Stimulated activated naive B cell treated with anti-CD40 and anti-IgM and Interleukin-4, amounts not matched to agents 10 μg/mL and 1 μg/mL and 100 μg/mL, for 72 hours (primary cell): Measurements from ENCODE around the gene PHC3.
A peak's percentile ranks its signal among the peaks of the same experiment; 100 is the strongest.
"Not testable (repeated sequence)": the region's sequence is repeated elsewhere in the genome, so short reads cannot be mapped to it uniquely, and the experiment has no call there.

Experiments used
- ATAC-seq, 2 donors: fragments of 150-1000 bp; cut with Tn5 transposase; replicated peaks; 2 replicates each; pipeline ENCODE4 v1.10.0; 2021; ENCODE audit warnings: moderate library complexity in 1 of 2
- DNase-seq: peaks from one replicate; pipeline ENCODE4 v3.0.0; 2021
- H3K27ac Mint-ChIP-seq: one replicate; pipeline ENCODE4 v1.8.0; 2022; ENCODE audit warnings: mild to moderate bottlenecking, mixed read lengths
- H3K27me3 Mint-ChIP-seq, 2 donors: one replicate each; pipeline ENCODE4 v1.8.0; 2022; ENCODE audit warnings: mixed read lengths in 2 of 2
- H3K36me3 Mint-ChIP-seq, 2 donors: one replicate each; pipeline ENCODE4 v1.8.0; 2022; ENCODE audit warnings: mixed read lengths in 2 of 2, mild to moderate bottlenecking in 1 of 2
- H3K4me1 Mint-ChIP-seq, 2 donors: one replicate each; pipeline ENCODE4 v1.8.0; 2022; ENCODE audit warnings: mixed read lengths in 2 of 2, mild to moderate bottlenecking in 1 of 2
- H3K4me3 Mint-ChIP-seq, 2 donors: one replicate each; pipeline ENCODE4 v1.8.0; 2022; ENCODE audit warnings: mild to moderate bottlenecking in 2 of 2, mixed read lengths in 2 of 2, moderate library complexity in 1 of 2
- H3K9me3 Mint-ChIP-seq, 2 donors: one replicate each; pipeline ENCODE4 v1.8.0; 2022; ENCODE audit warnings: mixed read lengths in 2 of 2, mild to moderate bottlenecking in 1 of 2

The PHC3 gene

GRCh38 chr3:170180908-170181885, at the start of gene PHC3:
TSS of gene PHC3 (minus strand) at chr3:170181733. CDS start at chr3:170181715, 18 bp downstream.
- Mint-ChIP-seq H3K36me3 (peaks cover 7 to 16% of the 10 kb centered on the region in 2 donors), H3K9me3 (no peaks in the 10 kb centered on the region), H3K4me3 (peak within 1 kb of the TSS; percentile 84 to 99), H3K4me1 (peaks cover 13 to 15% of the 10 kb centered on the region in 2 donors), H3K27me3 (no peaks in the 10 kb centered on the region), H3K27ac (peak within 1 kb of the TSS; percentile 100)
- peak; percentile 93 for DNase-seq
- peak; percentile 83 to 88 for ATAC-seq

GRCh38 chr3:170228093-170228766, 46.7 kb upstream of the PHC3 start:
- no peaks in the 10 kb centered on the region for H3K9me3 Mint-ChIP-seq
- no peaks in the 10 kb centered on the region for H3K27me3 Mint-ChIP-seq
- peaks cover 0 to 3% of the 10 kb centered on the region in 2 donors for H3K36me3 Mint-ChIP-seq
- no peak overlapping the region for H3K27ac Mint-ChIP-seq
- H3K4me3 Mint-ChIP-seq, result no peak overlapping the region
- DNase-seq (no peak), ATAC-seq (no peak)
- peaks cover 6 to 31% of the 10 kb centered on the region in 2 donors for H3K4me1 Mint-ChIP-seq

- Mint-ChIP-seq H3K36me3 (peaks cover 0 to 3% of the 10 kb centered on the region in 2 donors), H3K27me3 (no peaks in the 10 kb centered on the region)
- no peak for ATAC-seq
Measured at GRCh38 chr3:170226426-170226960, 45.0 kb upstream of the PHC3 start.

GRCh38 chr3:170225166-170225565, 43.6 kb upstream of the PHC3 start:
- Mint-ChIP-seq H3K27ac (no peak overlapping the region), H3K4me1 (peaks cover 3 to 30% of the 10 kb centered on the region in 2 donors), H3K36me3 (no peaks in the 10 kb centered on the region), H3K4me3 (no peak overlapping the region), H3K27me3 (no peaks in the 10 kb centered on the region), H3K9me3 (no peaks in the 10 kb centered on the region)
- DNase-seq, result no peak
- ATAC-seq, result no peak

More at GRCh38 chr3:170226426-170226960, 45.0 kb upstream of the PHC3 start:
- Mint-ChIP-seq H3K4me1 (peaks cover 3 to 30% of the 10 kb centered on the region in 2 donors), H3K9me3 (no peaks in the 10 kb centered on the region), H3K27ac (no peak overlapping the region), H3K4me3 (no peak overlapping the region)
- DNase-seq, result no peak

- ATAC-seq (peak; percentile 44 to 49), DNase-seq (peak; percentile 1)
- Mint-ChIP-seq H3K27me3 (no peaks in the 10 kb centered on the region), H3K4me1 (peaks cover 3 to 28% of the 10 kb centered on the region in 2 donors), H3K4me3 (peak overlapping the region; percentile 86 to 94), H3K9me3 (no peaks in the 10 kb centered on the region), H3K36me3 (no peaks in the 10 kb centered on the region), H3K27ac (peak overlapping the region; percentile 76)
Measured at GRCh38 chr3:170222647-170223541, 41.4 kb upstream of the PHC3 start.

- Mint-ChIP-seq H3K9me3 (no peaks in the 10 kb centered on the region), H3K27ac (peak within 1 kb of the TSS; percentile 98), H3K36me3 (no peaks in the 10 kb centered on the region), H3K4me3 (peak within 1 kb of the TSS; percentile 86 to 94), H3K4me1 (peaks cover 3 to 25% of the 10 kb centered on the region in 2 donors), H3K27me3 (no peaks in the 10 kb centered on the region)
- DNase-seq (peak; percentile 81), ATAC-seq (peak; percentile 95)
Measured at GRCh38 chr3:170221924-170222646, 40.6 kb upstream of the PHC3 start, which contains the start of gene PRKCI. TSS of gene PRKCI (plus strand) at chr3:170222424. CDS start at chr3:170222670, 246 bp downstream.

- no peaks in the 10 kb centered on the region for H3K36me3 Mint-ChIP-seq
- H3K27ac Mint-ChIP-seq, result no peak overlapping the region
- no peak for DNase-seq
- peaks cover 0 to 2% of the 10 kb centered on the region in 2 donors for H3K9me3 Mint-ChIP-seq
- peaks cover 3 to 20% of the 10 kb centered on the region in 2 donors for H3K4me1 Mint-ChIP-seq
- H3K4me3 Mint-ChIP-seq, result no peak overlapping the region
- no peak for ATAC-seq
- H3K27me3 Mint-ChIP-seq, result no peaks in the 10 kb centered on the region
Measured at GRCh38 chr3:170220871-170221270, 39.3 kb upstream of the PHC3 start.

- H3K9me3 Mint-ChIP-seq, result peaks cover 0 to 2% of the 10 kb centered on the region in 2 donors
- H3K27me3 Mint-ChIP-seq, result no peaks in the 10 kb centered on the region
- no peak for ATAC-seq
- H3K4me1 Mint-ChIP-seq, result peaks cover 3 to 20% of the 10 kb centered on the region in 2 donors
- H3K27ac Mint-ChIP-seq, result no peak overlapping the region
- H3K36me3 Mint-ChIP-seq, result no peaks in the 10 kb centered on the region
- no peak overlapping the region for H3K4me3 Mint-ChIP-seq
- DNase-seq, result no peak
Measured at GRCh38 chr3:170219850-170220249, 38.3 kb upstream of the PHC3 start.

GRCh38 chr3:170211668-170212067, 30.1 kb upstream of the PHC3 start:
- H3K4me1 Mint-ChIP-seq, result no peaks in the 10 kb centered on the region
- ATAC-seq (no peak), DNase-seq (no peak)
- no peak overlapping the region for H3K27ac Mint-ChIP-seq
- H3K4me3 Mint-ChIP-seq, result no peak overlapping the region
- peaks cover 0 to 5% of the 10 kb centered on the region in 2 donors for H3K36me3 Mint-ChIP-seq
- peaks cover 4 to 6% of the 10 kb centered on the region in 2 donors for H3K9me3 Mint-ChIP-seq
- peaks cover under 1 to 13% of the 10 kb centered on the region in 2 donors for H3K27me3 Mint-ChIP-seq

GRCh38 chr3:170207717-170208116, 26.2 kb upstream of the PHC3 start:
- Mint-ChIP-seq H3K4me3 (no peak overlapping the region), H3K27ac (no peak overlapping the region), H3K4me1 (no peaks in the 10 kb centered on the region), H3K9me3 (peaks cover 4 to 6% of the 10 kb centered on the region in 2 donors), H3K36me3 (peaks cover 0 to 5% of the 10 kb centered on the region in 2 donors), H3K27me3 (peaks cover 8 to 14% of the 10 kb centered on the region in 2 donors)
- no peak for ATAC-seq
- no peak for DNase-seq

- not testable (repeated sequence) for H3K4me3 Mint-ChIP-seq, H3K4me1 Mint-ChIP-seq, DNase-seq, H3K27ac Mint-ChIP-seq, ATAC-seq, H3K36me3 Mint-ChIP-seq, H3K9me3 Mint-ChIP-seq
- peaks cover 8 to 10% of the 10 kb centered on the region in 2 donors for H3K27me3 Mint-ChIP-seq
Measured at GRCh38 chr3:170206164-170206762, 24.7 kb upstream of the PHC3 start.

- DNase-seq (no peak), ATAC-seq (no peak)
- H3K4me1 Mint-ChIP-seq, result no peaks in the 10 kb centered on the region
- H3K9me3 Mint-ChIP-seq, result no peaks in the 10 kb centered on the region
- peaks cover 8 to 9% of the 10 kb centered on the region in 2 donors for H3K27me3 Mint-ChIP-seq
- no peaks in the 10 kb centered on the region for H3K36me3 Mint-ChIP-seq
- H3K4me3 Mint-ChIP-seq, result no peak overlapping the region
- no peak overlapping the region for H3K27ac Mint-ChIP-seq
Measured at GRCh38 chr3:170205302-170205701, 23.8 kb upstream of the PHC3 start.
